GM18517 (cell line): Measurements from ENCODE around the gene STRA6.

ENCODE experiments used
- ATAC-seq: cut with Tn5 transposase; IDR thresholded peaks from one replicate; pipeline ENCODE4 v1.9.1; 2021; ENCODE audit warnings: mild to moderate bottlenecking, moderate library complexity; ENCODE audit not compliant: unreplicated experiment

Gene STRA6

DNA sequence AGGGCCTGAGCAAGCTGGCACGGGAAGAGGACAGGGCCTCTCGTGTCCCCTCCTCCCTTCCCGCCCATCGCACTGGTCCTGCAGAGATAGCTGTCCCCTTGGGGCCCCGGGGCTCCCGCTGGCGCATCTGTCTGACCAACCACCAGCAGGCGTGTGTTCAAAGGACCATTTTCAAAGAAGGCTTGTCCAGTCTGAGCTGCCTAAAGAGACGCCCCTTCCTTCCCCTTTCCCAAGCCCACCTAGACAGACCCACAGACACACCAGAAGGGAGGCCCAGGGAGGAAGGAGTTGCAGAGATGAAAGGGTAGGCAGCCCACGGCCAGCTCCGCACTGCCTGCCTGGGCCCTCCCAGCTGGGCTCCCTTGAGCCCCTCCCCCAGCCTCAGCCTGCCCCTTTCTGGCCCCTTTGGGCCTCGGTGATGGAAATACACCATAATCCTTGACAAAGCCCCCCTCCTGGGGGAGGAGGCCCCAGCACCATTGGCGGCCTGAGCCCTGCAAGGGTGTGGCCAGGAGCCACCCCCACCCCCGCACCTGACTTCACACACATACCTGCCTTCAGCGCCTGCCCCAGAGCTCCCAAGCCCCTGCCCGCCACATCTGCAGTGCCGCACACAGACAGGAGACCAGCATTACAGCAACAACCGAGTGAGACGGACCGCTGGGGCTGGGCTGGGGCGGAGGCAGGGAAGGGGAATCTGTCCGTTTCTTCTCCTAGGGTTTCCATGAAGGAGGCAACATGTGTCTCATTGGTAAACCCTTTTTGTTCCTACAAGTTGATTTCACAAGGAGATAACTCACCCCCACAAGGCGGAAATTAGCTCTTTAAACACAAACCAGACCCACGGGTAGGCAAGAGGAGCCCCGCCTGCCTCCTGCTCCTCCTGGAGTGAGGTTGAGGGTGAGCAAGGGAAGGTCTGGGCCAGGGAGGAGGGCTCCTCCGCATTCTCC is at the start of gene STRA6:
Gene STRA6 (minus strand): TSS at position 336 of the 950 bp plus-strand sequence. CDS start 520 bp downstream, outside the sequence.
- no peak for ATAC-seq

GRCh38 chr15:74252291-74252690 is 49.7 kb upstream of the STRA6 start:
- no peak for ATAC-seq

- no peak for ATAC-seq
These were observed 48.7 kb upstream of the STRA6 start for GRCh38 chr15:74251131-74251811.

GRCh38 chr15:74250266-74250665 is 47.7 kb upstream of the STRA6 start:
- ATAC-seq = no peak

- ATAC-seq = no peak
These were observed 42.9 kb upstream of the STRA6 start for GRCh38 chr15:74245342-74245931.

- no peak for ATAC-seq
These were observed 42.3 kb upstream of the STRA6 start for GRCh38 chr15:74244822-74245341.

- no peak for ATAC-seq
These were observed 40.8 kb upstream of the STRA6 start for GRCh38 chr15:74243431-74243830.

DNA sequence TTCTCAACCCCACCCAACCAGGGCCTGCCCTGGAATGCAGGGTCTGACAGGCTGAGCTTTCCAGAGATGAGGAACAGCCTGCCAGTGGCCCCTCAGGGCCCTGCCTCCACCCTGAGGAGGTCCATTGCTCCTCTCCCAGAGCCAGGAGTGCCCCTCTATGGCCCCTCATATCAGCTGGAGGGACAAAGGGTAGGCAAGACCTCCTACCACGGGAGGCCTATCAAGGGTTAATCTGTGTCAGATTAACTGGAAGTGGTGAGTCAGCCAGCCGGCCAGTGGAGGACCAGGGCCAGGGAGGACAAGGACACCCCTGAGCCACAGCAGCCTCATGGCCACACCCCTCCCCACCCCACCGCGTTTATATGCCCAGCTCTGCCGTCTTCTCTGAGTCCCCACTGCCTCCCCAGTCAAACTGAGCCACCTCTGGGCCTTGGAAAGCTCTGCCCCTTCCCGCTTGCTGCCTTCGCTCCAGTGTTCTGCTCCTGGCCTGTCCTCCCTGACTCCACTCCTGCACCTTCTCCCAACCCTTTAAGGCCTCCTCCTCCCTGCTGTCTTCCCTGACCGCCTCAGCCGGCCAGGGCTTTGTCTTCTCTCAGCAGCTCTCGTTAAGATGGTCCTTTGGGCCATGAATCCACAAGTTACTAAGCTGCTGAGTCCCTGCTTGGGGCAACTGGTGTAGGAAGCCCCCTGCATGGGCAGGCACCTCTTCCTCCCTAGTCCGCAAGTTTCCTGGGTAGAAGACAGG is 40.0 kb upstream of the STRA6 start:
- no peak for ATAC-seq

- ATAC-seq = no peak
These were observed 38.5 kb upstream of the STRA6 start for GRCh38 chr15:74240897-74241614.

DNA sequence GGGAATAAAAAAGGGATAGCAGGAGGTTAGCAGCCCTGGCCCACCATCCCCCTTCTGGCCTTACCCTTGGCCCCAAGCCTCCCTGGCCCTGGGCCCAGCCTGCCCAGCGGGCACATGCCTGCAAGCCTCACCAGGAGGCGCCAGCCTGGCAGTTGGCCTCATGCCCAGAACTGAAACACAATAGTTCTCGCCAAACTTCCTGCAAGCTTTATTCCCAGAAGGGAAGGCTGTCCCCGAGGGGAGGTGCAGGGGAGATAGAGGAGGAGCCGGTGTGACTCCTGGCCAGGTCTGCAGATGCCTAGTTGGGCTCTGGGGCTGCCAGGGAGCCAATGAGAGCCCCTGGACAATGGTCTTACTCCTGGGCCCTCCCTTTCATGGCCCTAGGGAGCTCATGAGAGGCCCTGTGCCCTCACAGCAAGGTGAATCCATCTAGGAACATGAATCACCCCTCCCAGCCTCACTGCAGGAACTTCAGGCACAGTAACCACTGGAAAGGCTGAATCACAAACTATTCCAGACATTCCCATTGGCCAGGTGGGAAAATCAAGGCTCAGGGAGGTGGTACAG is 37.5 kb upstream of the STRA6 start:
- ATAC-seq = no peak

- no peak for ATAC-seq
These were observed 36.6 kb upstream of the STRA6 start for GRCh38 chr15:74239051-74239705.

DNA sequence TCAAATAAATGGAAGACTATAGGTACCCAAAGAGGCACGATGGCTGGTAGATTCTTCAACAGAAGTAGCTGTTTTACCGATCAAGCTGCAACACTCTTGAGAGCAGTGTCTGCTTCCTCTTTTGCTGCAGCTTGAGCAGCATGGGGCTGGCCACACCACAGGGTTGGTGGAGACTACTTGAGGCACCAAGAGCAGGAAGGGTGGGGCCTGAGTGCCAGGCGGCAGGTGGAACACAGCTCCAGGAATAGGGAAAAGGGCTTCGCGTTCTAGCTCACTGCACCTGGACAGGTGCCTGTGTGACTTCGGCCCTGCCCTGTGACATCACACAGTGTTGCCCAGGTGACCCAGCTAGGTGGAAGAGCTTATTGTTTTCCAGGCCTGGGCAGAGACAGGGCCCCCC is 33.4 kb upstream of the STRA6 start, which contains the start of gene CCDC33:
Gene CCDC33 (plus strand): TSS at position 365 of the 400 bp plus-strand sequence. CDS start 394 bp downstream, outside the sequence.
- no peak for ATAC-seq

- no peak for ATAC-seq
These were observed 31.9 kb upstream of the STRA6 start for GRCh38 chr15:74234598-74234875.

- ATAC-seq = no peak
These were observed 31.4 kb upstream of the STRA6 start for GRCh38 chr15:74233851-74234597.

GRCh38 chr15:74233373-74233772 is 30.8 kb upstream of the STRA6 start:
- ATAC-seq = no peak

- ATAC-seq = no peak
These were observed 28.9 kb upstream of the STRA6 start for GRCh38 chr15:74231475-74231874.

- ATAC-seq = no peak
These were observed 27.1 kb upstream of the STRA6 start for GRCh38 chr15:74229686-74230085.

- no peak for ATAC-seq
These were observed 26.1 kb upstream of the STRA6 start for GRCh38 chr15:74228723-74229081.
